D721Med (cell line): ENCODE data around the gene THOC5.
A peak's percentile ranks its signal among the peaks of the same experiment; 100 is the strongest.

ENCODE experiments used
- DNase-seq: peaks from one replicate; pipeline ENCODE4 v3.0.0; 2011; ENCODE audit warnings: low spot score; ENCODE audit not compliant: insufficient read length
- FAIRE-seq: peaks from 2 replicates; lab custom pipeline; 2011; peaks lifted over from hg19 to GRCh38; lab: Jason Lieb, UNC
- TF ChIP-seq, protein P1 (sequence below): IDR thresholded peaks from 2 replicates; pipeline ENCODE4 v1.5.1; 2012; ENCODE audit warnings: mild to moderate bottlenecking, control low read depth; ENCODE audit not compliant: insufficient read depth; ENCODE audit errors: missing control alignments

THOC5 gene

DNA sequence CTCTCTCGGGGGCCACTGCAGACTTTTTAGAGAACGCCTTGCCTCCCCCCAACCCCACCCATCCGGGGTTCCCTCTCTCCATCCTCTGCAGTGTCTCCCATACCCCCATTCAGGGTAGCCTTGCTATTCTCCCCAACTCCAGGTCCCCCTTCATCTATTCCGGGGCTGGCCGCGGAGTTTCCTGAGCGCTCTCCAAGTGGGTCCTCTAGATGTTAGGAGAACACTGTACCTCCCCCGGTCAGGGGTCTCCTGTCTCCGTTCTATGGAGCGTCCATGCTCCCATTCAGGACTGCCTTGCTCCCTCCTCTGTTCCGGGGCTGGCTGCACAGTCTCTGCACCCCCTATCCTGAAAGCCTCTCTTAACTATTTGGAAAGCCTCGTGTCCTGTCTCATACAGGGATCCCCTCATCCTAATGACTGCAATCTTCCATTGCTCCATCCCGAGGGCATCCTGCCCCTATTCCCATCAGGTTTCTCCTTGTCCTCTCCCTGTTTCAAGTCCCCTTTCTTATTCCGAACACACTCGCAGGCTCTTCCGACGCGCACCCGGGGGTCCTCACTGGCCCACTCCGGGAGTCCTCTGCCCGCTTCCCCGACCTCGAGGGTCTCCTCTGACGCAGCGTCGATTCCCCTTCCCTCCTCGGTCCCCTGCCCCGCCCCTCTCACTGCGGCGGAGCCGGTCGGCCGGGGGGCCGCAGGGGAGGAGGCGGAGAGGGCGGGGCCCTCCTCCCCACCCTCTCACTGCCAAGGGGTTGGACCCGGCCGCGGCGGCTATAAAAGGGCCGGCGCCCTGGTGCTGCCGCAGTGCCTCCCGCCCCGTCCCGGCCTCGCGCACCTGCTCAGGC is 73.9 kb downstream of the THOC5 start, which contains the start of gene NEFH:
TSS of gene NEFH (plus strand) at position 802 of the 845 bp plus-strand sequence. CDS start 45 bp downstream, outside the sequence.
- no peak for FAIRE-seq
- TF ChIP-seq, protein P1, sequence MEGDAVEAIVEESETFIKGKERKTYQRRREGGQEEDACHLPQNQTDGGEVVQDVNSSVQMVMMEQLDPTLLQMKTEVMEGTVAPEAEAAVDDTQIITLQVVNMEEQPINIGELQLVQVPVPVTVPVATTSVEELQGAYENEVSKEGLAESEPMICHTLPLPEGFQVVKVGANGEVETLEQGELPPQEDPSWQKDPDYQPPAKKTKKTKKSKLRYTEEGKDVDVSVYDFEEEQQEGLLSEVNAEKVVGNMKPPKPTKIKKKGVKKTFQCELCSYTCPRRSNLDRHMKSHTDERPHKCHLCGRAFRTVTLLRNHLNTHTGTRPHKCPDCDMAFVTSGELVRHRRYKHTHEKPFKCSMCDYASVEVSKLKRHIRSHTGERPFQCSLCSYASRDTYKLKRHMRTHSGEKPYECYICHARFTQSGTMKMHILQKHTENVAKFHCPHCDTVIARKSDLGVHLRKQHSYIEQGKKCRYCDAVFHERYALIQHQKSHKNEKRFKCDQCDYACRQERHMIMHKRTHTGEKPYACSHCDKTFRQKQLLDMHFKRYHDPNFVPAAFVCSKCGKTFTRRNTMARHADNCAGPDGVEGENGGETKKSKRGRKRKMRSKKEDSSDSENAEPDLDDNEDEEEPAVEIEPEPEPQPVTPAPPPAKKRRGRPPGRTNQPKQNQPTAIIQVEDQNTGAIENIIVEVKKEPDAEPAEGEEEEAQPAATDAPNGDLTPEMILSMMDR, result no peak
- peak; percentile 52 for DNase-seq

DNA sequence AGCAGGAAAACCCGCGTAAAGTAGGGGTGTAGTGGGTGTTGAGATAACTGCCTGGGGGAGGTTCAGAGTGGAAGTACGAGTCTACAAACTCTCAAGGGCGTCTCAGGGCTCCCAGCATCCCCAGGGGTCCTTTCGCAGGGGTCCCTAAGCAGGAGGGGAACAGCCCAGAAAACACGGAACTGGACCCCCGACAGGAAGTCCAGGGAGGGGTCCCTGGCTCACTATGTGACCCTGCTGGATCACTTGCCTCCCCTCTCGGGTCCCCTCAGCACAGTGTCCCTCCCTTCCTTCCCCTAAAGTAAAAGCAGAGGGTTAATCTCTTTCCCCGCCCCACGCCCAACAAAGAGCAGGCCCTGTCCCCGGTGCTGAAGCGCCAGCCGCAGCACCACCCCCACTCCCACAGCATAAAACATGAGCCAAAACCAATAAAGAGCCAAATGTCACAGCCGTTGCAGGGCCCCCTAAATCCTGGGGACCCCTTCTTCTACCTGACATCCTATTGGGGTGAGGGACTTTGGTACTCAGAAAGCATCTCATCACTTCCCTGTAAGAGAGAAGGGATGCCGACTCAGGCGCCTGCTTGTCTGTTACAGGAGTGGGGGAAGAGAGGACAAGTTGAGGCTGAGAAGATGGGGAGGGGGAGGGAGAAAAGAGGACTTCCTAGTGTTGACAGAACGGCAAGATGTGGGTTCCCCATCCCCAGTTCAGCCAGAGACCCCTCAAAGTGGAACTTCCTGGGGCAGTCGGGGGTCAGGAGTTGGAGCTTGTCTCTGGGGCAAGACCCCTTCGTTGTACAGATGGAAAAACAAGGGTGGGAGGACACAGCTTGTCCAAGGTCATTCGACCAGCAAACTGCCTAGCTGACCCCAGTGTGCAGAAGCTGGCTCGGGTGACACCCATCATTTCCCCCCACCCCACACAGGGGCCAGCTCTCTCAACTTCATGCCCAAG is 75.0 kb downstream of the THOC5 start:
- TF ChIP-seq, protein P1, result no peak
- no peak for FAIRE-seq
- DNase-seq, result no peak

DNA sequence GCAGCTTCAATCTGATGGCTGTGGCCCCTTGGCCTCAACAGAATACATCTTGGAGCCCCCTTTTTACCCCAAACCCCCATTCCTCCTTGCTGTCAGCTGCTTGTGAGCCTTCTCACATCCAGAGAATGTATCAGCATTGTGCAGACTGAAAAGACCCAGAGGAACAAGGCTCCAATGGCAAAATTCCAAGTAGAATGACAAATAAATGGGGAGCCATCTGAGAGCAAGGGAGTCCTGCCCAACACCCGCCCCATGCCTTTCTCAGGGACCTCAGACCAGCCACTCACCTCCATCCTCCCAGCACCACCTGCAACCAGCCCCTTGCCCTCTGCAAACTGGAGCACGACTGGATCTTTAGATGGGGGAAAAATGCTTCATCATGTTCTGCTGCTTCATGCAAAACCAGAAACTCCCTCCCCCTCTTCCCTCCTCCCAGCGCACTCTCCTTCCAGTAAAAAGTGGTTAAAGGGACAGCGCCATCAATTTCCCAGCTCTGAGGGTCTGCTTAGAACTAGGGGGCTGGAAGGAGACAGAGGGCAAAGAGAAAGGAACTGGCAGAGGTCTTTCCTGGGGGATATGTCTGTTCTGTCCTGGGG is 75.7 kb downstream of the THOC5 start:
- TF ChIP-seq, protein P1, result no peak
- FAIRE-seq (no peak), DNase-seq (no peak)

DNA sequence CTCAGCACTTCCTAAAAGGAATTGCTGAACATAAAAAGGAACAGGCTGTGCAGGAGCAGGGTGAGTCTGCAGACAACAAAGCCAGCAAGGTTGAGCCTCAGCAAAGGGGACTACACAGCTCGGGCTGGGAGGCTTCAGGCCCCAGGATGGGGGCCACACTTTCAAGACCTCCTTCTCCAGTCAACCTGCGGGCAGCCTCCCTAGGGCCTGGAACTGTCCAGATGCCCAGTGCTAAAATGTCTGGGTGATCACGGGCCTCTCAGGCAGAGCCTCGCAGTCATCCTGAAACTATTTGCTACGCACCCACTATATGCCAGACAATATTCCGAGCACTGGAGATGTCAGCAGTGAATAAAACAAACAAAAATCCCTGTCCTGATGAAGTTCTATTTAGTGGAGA is 77.4 kb downstream of the THOC5 start:
- no peak for FAIRE-seq
- TF ChIP-seq, protein P1, result no peak
- DNase-seq, result no peak

DNA sequence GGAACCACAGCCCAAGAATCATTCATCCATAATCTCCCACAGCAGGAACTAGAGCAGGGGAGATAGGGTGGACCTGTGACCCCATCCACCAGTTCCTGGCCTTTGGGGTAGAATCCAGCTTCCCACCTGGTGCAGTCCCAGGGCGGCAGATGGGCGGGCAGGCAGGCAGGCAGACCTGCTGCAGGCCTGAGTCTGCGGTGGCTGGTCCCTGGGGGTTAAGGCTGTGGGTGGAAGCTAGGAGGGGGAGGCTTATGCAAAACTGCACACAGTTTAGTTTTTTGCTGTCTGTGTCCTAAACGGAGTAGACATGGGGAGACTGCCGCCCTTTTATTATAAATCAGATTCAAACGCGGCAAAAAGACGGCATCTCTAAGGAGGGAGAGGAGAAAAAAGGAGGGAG is 78.0 kb downstream of the THOC5 start:
- TF ChIP-seq, protein P1, result no peak
- FAIRE-seq, result no peak
- DNase-seq, result no peak

DNA sequence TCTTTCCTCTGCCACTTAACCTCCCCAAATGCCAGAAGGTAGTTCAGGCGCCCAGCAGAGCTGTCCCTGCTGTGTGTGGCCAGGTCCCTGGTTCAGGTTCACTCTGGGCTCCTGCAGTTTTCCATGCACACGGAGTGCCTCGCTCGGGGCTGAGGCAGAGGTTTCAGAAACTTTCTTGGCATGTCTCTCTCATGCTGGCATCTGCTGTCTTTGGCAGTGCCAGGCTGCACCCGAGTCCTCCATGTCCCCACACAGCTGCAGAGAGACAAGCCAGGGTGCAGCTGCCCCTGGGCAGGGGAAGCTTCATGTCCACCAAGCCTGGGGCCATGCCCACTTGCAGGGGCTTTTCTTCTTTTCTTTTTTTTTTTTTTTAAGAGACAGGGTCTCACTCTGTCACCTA is 80.6 kb downstream of the THOC5 start:
- TF ChIP-seq, protein P1, result no peak
- DNase-seq (no peak), FAIRE-seq (no peak)
